GM18508 (cell line): ENCODE data around the gene TMEM87A.
"Not testable (repeated sequence)": the region's sequence is repeated elsewhere in the genome, so short reads cannot be mapped to it uniquely, and the experiment has no call there.

Source experiments
- ATAC-seq: cut with Tn5 transposase; IDR thresholded peaks from one replicate; pipeline ENCODE4 v1.9.1; 2021; ENCODE audit warnings: moderate number of reproducible peaks; ENCODE audit not compliant: insufficient read depth, unreplicated experiment

TMEM87A gene

GRCh38 chr15:42273900-42274701 lies 868 bp upstream of the TMEM87A start:
- ATAC-seq = no peak

GRCh38 chr15:42270996-42271395 lies 2.2 kb downstream of the TMEM87A start:
- no peak for ATAC-seq

GRCh38 chr15:42270551-42270950 lies 2.7 kb downstream of the TMEM87A start:
- no peak for ATAC-seq

GRCh38 chr15:42267286-42267685 lies 5.9 kb downstream of the TMEM87A start:
- ATAC-seq = no peak

GRCh38 chr15:42264795-42265194 lies 8.4 kb downstream of the TMEM87A start:
- ATAC-seq = no peak

GRCh38 chr15:42253300-42253699 lies 19.9 kb downstream of the TMEM87A start:
- ATAC-seq = no peak

GRCh38 chr15:42240823-42241222 lies 32.4 kb downstream of the TMEM87A start:
- ATAC-seq = no peak

- ATAC-seq = no peak
Measured at GRCh38 chr15:42239528-42240182, 33.6 kb downstream of the TMEM87A start.

GRCh38 chr15:42233107-42233506 lies 40.1 kb downstream of the TMEM87A start:
- no peak for ATAC-seq

- no peak for ATAC-seq
Measured at GRCh38 chr15:42232606-42233005, 40.6 kb downstream of the TMEM87A start.

GRCh38 chr15:42231088-42231487 lies 42.1 kb downstream of the TMEM87A start:
- ATAC-seq = no peak

- ATAC-seq = not testable (repeated sequence)
Measured at GRCh38 chr15:42228981-42229380, 44.3 kb downstream of the TMEM87A start.

GRCh38 chr15:42228036-42228435 lies 45.2 kb downstream of the TMEM87A start:
- no peak for ATAC-seq

GRCh38 chr15:42226648-42227047 lies 46.6 kb downstream of the TMEM87A start:
- ATAC-seq = no peak

GRCh38 chr15:42220216-42220615 lies 53.0 kb downstream of the TMEM87A start:
- no peak for ATAC-seq

- no peak for ATAC-seq
Measured at GRCh38 chr15:42218953-42219592, 54.2 kb downstream of the TMEM87A start.

GRCh38 chr15:42217568-42217967 lies 55.7 kb downstream of the TMEM87A start:
- ATAC-seq = no peak

- no peak for ATAC-seq
Measured at GRCh38 chr15:42215913-42216829, 57.1 kb downstream of the TMEM87A start.

- no peak for ATAC-seq
Measured at GRCh38 chr15:42214600-42214999, 58.6 kb downstream of the TMEM87A start.

GRCh38 chr15:42213511-42213910 lies 59.7 kb downstream of the TMEM87A start:
- no peak for ATAC-seq
